GM23338 (cell line): Measurements from ENCODE around the gene MLLT1.

Source experiments
- EZH2 ChIP-seq: fragments of 200-600 bp; sonication (generic); IDR thresholded peaks from one replicate; pipeline ENCODE4 v1.8.0; 2017; ENCODE audit warnings: antibody characterized with exemption, mild to moderate bottlenecking, low read depth; ENCODE audit not compliant: unreplicated experiment
- EZH2phosphoT487 ChIP-seq: fragments of 200-600 bp; sonication (generic); IDR thresholded peaks from one replicate; pipeline ENCODE4 v1.8.1; 2018; ENCODE audit warnings: antibody characterized with exemption; ENCODE audit not compliant: unreplicated experiment
- JUNB ChIP-seq: IDR thresholded peaks from one replicate; pipeline ENCODE4 v1.6.1; 2016; ENCODE audit warnings: antibody characterized with exemption; ENCODE audit not compliant: unreplicated experiment
- POLR2AphosphoS5 ChIP-seq: IDR thresholded peaks from 2 replicates; pipeline ENCODE4 v1.6.1; 2016; ENCODE audit warnings: antibody characterized with exemption, low read depth
- REST ChIP-seq: IDR thresholded peaks from one replicate; pipeline ENCODE4 v1.6.1; 2018; ENCODE audit warnings: antibody characterized with exemption; ENCODE audit not compliant: unreplicated experiment
- TF ChIP-seq, protein P1 (sequence below), 2 experiments: fragments of 200-600 bp in 1 of 2; sonication (generic) in 1 of 2; conservative IDR thresholded peaks; 2 replicates each; pipeline versions ENCODE4 v1.5.1 to v1.6.1; 2016 to 2017; ENCODE audit warnings: antibody characterized with exemption in 2 of 2, low read depth in 2 of 2, mild to moderate bottlenecking in 2 of 2, moderate library complexity in 1 of 2

DNA sequence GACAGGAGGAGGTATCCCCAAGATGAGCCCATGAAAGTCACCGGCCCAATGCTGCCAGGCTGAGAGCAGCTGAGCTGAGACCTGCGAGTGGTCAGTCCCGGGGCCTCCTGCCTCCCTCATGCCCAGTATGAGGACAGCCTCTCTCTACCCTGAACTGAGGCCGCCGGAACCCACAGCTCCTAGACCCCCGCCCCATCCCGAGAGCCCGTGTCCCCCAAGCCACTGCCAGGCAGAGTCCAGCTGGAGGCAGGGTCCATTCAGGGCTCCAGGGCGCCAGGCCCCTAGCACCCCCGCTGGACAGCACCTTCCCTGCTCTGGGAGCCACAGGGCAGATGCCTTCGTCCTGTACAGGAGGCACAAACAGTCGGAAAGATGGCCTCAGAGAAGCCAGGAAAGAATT is 38.7 kb downstream of the MLLT1 start:
- TF ChIP-seq, protein P1, sequence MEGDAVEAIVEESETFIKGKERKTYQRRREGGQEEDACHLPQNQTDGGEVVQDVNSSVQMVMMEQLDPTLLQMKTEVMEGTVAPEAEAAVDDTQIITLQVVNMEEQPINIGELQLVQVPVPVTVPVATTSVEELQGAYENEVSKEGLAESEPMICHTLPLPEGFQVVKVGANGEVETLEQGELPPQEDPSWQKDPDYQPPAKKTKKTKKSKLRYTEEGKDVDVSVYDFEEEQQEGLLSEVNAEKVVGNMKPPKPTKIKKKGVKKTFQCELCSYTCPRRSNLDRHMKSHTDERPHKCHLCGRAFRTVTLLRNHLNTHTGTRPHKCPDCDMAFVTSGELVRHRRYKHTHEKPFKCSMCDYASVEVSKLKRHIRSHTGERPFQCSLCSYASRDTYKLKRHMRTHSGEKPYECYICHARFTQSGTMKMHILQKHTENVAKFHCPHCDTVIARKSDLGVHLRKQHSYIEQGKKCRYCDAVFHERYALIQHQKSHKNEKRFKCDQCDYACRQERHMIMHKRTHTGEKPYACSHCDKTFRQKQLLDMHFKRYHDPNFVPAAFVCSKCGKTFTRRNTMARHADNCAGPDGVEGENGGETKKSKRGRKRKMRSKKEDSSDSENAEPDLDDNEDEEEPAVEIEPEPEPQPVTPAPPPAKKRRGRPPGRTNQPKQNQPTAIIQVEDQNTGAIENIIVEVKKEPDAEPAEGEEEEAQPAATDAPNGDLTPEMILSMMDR (conservative IDR thresholded peaks at IDR 0.05; ENCODE audit: low read depth in 2 of 2) = no peak
- no peak for TF ChIP-seq JUNB
- TF ChIP-seq POLR2AphosphoS5 = no peak
- no peak for TF ChIP-seq EZH2phosphoT487
- TF ChIP-seq EZH2 = no peak
- TF ChIP-seq REST = no peak
